ENCODE results near the gene ENTR1. TPM values are rescaled to one million over a fixed set of nuclear protein-coding genes. Genes with fewer than 3 reads are reported as not detected.

Gene ENTR1
- polyA plus RNA-seq, 1 donor from 2014 or later: 63.7 TPM

DNA sequence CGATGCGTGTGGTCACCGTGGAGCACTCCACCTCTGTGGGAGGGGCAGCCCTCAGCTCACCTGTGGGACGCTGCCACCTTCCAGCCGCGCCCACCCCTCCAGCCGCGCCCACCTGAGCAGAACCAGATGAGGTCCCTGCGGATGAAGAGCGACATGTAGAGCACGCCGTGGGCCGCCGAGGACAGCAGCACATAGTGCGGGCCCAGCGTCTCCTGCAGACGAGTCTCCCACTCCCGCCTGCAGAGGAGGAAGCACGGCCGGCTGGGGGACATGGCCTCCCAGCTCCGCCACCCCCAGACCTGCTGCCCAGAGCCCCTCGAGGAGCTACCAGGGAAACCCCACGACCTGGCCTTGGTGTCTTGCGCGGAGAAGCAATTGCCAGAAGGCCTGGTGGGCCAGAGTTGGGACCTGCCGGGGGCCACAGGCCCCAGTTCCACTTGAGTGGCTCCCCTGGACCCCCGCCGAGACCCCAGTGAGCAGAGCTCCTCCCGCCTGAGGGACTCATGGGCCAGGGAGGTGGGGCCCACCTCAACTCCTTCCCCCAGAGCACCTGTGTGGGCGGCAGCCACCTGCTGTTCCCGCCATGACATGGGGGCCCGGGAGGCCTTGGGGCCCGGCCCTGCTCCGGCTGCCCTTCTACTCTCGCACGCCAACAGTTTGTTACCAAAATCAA is 22.8 kb upstream of the ENTR1 start:
- Histone ChIP-seq H3K9me2 (ENCODE audit: insufficient read depth, low read length) (no peaks in the 10 kb centered on the region), H3K36me3 (ENCODE audit: insufficient read depth, low read length) (no peaks in the 10 kb centered on the region), H3K9ac (ENCODE audit: low read length) (no peak overlapping the region), H3K27me3 (ENCODE audit: insufficient read depth, low read depth, low read length) (no peaks in the 10 kb centered on the region), H3K4me3 (ENCODE audit: low read length) (no peak overlapping the region), H3K9me3 (ENCODE audit: low read length) (no peaks in the 10 kb centered on the region), H3K4me2 (ENCODE audit: low read length) (no peak overlapping the region), H2AFZ (ENCODE audit: low read depth, low read length) (no peak overlapping the region), H3K79me2 (replicated peaks; ENCODE audit: insufficient read depth, low read length) (peaks cover 23% of the 10 kb centered on the region), H4K20me1 (ENCODE audit: insufficient read depth) (no peaks in the 10 kb centered on the region), H3K27ac (ENCODE audit: low read length) (no peak overlapping the region), H3F3A (ENCODE audit: insufficient read depth, low read length, poor library complexity, severe bottlenecking) (no peaks in the 10 kb centered on the region)
- no peak for TF ChIP-seq EP300 (conservative IDR thresholded peaks at IDR 0.05; ENCODE audit: poor library complexity, severe bottlenecking)
- no peak for TF ChIP-seq EZH2 (IDR thresholded peaks at IDR 0.05; ENCODE audit: borderline replicate concordance, insufficient read depth, low read length, poor library complexity, severe bottlenecking)

GRCh38 chr9:136432591-136432990 is 22.2 kb upstream of the ENTR1 start:
- no peak overlapping the region for H3K27ac ChIP-seq (ENCODE audit: low read length)
- H3K36me3 ChIP-seq (ENCODE audit: insufficient read depth, low read length): no peaks in the 10 kb centered on the region
- no peak overlapping the region for H3K9ac ChIP-seq (ENCODE audit: low read length)
- H3K4me2 ChIP-seq (ENCODE audit: low read length): no peak overlapping the region
- no peak overlapping the region for H2AFZ ChIP-seq (ENCODE audit: low read depth, low read length)
- TF ChIP-seq RAD21 (conservative IDR thresholded peaks at IDR 0.05) (no peak), MXI1 (conservative IDR thresholded peaks at IDR 0.05; ENCODE audit: poor library complexity, severe bottlenecking) (no peak), POLR2AphosphoS5 (IDR thresholded peaks at IDR 0.05) (no peak), EP300 (conservative IDR thresholded peaks at IDR 0.05; ENCODE audit: poor library complexity, severe bottlenecking) (no peak), SMC3 (conservative IDR thresholded peaks at IDR 0.05; ENCODE audit: poor library complexity) (no peak), TAF1 (IDR thresholded peaks at IDR 0.05; ENCODE audit: low read depth) (no peak), EZH2 (IDR thresholded peaks at IDR 0.05; ENCODE audit: borderline replicate concordance, insufficient read depth, low read length, poor library complexity, severe bottlenecking) (no peak), CTCF (IDR thresholded peaks at IDR 0.05; ENCODE audit: poor library complexity, severe bottlenecking) (no peak)
- TF ChIP-seq, protein P1, sequence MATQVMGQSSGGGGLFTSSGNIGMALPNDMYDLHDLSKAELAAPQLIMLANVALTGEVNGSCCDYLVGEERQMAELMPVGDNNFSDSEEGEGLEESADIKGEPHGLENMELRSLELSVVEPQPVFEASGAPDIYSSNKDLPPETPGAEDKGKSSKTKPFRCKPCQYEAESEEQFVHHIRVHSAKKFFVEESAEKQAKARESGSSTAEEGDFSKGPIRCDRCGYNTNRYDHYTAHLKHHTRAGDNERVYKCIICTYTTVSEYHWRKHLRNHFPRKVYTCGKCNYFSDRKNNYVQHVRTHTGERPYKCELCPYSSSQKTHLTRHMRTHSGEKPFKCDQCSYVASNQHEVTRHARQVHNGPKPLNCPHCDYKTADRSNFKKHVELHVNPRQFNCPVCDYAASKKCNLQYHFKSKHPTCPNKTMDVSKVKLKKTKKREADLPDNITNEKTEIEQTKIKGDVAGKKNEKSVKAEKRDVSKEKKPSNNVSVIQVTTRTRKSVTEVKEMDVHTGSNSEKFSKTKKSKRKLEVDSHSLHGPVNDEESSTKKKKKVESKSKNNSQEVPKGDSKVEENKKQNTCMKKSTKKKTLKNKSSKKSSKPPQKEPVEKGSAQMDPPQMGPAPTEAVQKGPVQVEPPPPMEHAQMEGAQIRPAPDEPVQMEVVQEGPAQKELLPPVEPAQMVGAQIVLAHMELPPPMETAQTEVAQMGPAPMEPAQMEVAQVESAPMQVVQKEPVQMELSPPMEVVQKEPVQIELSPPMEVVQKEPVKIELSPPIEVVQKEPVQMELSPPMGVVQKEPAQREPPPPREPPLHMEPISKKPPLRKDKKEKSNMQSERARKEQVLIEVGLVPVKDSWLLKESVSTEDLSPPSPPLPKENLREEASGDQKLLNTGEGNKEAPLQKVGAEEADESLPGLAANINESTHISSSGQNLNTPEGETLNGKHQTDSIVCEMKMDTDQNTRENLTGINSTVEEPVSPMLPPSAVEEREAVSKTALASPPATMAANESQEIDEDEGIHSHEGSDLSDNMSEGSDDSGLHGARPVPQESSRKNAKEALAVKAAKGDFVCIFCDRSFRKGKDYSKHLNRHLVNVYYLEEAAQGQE (IDR thresholded peaks at IDR 0.05; ENCODE audit: borderline replicate concordance): no peak
- peaks cover 17% of the 10 kb centered on the region for H3K79me2 ChIP-seq (replicated peaks; ENCODE audit: insufficient read depth, low read length)
- no peaks in the 10 kb centered on the region for H3F3A ChIP-seq (ENCODE audit: insufficient read depth, low read length, poor library complexity, severe bottlenecking)
- H3K27me3 ChIP-seq (ENCODE audit: insufficient read depth, low read depth, low read length): no peaks in the 10 kb centered on the region
- H4K20me1 ChIP-seq (ENCODE audit: insufficient read depth): no peaks in the 10 kb centered on the region
- H3K4me3 ChIP-seq (ENCODE audit: low read length): no peak overlapping the region
- no peaks in the 10 kb centered on the region for H3K9me2 ChIP-seq (ENCODE audit: insufficient read depth, low read length)
- H3K9me3 ChIP-seq (ENCODE audit: low read length): no peaks in the 10 kb centered on the region

All from neural cell (in vitro differentiated cells).